PC-9 (cell line): ENCODE measurements around the gene JADE3.

Source experiments
- CTCF ChIP-seq: fragments of 200-600 bp; sonication (generic); conservative IDR thresholded peaks from 2 replicates; pipeline ENCODE4 v1.6.1; 2017; ENCODE audit warnings: mixed run types, antibody characterized with exemption, mild to moderate bottlenecking, moderate library complexity
- EZH2 ChIP-seq: fragments of 200-600 bp; sonication (generic); IDR thresholded peaks from 2 replicates; pipeline ENCODE4 v1.8.0; 2017; ENCODE audit warnings: antibody characterized with exemption, low read depth

DNA sequence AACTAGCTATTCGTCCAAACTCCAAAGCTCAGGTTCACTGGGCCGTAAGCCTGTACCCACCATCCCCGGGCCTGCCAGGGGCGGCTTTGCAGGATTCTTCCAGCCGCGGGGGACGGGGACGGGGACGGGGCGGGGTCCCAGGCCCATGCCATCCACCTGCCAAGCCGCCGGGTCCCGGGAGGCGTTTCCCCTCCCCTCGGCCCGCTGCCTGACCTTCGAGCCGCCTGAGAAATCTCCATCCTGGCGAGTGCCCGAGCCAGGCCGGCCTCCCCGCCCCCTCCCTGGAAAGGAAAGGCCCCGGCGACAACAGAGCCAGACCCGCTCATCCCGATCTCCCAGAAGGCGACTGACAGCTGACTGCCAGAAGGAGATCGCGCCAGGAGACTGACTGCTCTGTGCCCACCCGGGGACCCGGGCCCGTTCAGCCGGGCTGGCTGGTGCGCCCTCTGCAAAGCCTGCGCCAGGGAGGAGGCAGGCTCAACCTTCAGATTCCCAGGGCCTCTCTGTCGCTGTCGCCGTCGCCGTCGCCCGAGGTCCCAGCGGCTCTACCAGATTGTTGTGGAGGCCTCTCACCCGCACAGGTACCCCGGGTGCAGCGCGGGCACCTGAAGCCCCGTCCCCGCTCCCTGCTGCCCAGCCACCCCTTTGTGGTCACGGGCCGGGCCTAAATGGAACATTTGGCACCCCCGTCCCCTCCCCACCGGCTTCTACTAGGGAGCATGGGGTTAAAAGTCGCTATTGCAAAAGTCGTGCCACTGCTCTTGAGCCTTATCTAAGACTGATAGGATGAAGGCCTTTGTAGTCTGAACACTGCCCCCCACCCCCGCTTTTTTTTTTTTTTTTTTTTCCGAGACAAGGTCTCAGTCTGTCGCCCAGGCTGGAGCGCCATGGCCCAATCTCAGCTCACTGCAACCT lies 166.2 kb downstream of the JADE3 start, which contains the start of gene RGN:
- no peak for TF ChIP-seq CTCF
- no peak for TF ChIP-seq EZH2
